GM21619 (cell line): ENCODE measurements around the gene LRRC1.
A peak's percentile ranks its signal among the peaks of the same experiment; 100 is the strongest.

Experiments
- ATAC-seq: cut with Tn5 transposase; IDR thresholded peaks from one replicate; pipeline ENCODE4 v1.9.1; 2021; ENCODE audit not compliant: unreplicated experiment

LRRC1 gene

DNA sequence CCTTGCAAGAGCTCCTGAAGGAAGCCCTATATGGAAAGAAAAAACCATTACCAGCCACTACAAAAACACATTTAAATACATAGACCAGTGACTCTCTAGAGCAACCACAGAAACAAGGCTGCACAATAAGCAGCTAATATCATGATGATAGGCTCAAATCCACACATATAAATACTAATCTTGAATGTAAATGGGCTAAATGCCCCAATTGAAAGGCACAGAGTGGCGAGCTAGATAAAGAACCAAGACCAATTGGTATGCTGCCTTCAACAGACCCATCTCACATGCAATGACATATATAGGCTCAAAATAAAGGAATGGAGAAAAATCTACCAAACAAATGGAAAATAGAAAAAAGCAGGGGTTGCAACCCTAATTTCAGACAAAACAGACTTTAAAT lies 153.0 kb downstream of the LRRC1 start:
- no peak for ATAC-seq

DNA sequence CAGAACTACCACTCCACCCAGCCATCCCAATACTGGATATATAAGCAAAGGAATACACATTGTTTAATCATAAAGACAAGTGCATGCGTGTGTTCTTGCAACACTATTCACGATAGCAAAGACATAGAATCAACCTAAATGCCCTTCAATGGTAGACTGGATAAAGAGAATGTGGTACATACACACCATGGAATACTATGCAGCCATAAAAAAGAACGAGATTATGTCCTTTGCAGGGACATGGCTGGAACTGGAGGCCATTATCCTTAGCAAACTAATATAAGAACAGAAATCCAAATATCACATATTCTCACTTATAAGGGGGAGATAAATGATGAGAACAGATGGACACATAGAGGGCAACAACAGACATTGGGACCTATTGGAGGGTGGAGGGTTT lies 156.6 kb downstream of the LRRC1 start:
- no peak for ATAC-seq

DNA sequence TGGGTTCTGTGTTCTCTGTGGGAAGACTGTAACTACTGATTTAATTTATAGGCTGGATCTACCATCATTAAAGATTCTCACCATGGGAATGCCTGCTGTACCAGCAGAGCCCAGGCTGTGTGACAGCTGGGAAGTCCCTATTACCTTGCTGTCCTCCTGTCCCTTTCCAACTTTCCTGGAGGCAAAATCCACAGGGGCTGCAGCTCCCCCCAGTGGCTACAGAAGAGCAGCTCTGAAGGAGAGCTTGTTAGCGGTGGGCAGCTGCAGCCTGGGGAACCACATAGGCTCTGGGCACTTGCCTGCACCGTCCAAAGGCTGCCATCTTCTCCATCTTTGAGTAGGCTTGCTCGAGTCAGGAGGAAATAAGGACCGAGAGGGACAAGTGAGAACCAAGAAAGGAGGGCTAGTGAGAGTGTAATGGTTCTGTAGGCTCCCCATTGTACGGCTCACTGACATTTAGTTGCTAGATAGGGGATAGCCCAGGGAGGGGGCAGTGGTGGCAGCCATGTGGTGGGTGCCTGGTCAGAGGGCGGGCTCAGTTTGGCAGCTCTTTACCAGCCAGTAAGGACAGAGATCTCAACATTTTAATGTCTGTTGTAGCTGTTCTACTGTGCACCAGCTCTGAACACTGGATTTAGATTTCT lies 161.4 kb downstream of the LRRC1 start:
- ATAC-seq: peak; percentile 91

DNA sequence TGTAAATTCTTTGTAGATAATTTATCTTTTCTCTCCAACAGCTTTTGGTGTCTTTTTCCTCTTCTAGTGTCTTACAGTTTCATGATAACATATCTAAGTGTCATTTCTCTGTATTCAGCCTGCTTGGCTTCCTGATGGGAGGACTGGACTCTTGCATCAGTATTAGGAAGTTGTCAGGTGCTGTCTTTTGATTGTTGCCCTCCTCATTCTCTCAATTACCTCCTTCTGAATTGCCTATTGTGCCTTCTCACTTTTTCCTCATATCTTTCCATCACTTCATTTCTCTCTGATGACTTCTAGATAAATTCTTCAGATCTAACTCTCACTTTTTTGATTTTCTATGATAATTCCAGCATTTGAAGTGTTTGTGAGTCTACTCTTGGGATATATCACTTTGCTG lies 162.0 kb downstream of the LRRC1 start:
- ATAC-seq: no peak

DNA sequence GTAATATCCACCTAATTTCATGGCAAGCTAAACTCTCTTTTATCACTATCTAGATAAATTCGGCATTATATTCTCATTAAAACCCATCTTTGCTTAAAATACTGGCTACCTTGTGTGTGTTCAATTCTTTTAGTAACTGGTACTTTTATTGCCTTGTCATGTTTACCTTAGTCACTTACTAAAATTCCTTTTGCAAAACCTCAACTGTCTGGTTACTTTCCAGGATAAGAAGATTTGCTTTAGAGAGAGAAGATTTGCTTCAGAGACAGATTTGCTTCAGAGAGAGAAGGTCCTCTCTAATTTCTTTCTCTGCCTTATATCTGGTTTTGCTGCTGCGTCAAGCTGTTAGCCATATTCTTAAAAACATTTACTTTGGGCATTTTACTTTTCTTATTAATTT lies 164.9 kb downstream of the LRRC1 start:
- ATAC-seq: no peak

DNA sequence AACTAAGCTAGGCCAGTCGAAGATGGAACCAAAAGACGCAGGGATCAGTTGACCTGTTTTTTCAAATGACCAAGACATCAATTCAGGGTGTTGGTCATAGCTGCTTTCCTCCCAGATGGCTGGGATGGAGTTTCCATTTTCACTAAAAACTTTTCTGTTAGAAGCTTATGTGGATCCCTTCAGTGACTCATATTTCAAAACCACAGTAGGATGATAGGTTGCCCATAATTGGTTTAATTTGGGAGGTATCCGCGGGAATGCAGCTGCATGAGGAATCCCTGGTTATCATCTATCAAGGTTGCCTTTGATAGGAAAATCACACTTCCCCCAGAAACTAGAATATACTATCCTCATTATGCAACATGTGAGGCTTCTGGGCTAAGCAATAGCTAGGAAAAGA lies 165.5 kb downstream of the LRRC1 start:
- no peak for ATAC-seq

DNA sequence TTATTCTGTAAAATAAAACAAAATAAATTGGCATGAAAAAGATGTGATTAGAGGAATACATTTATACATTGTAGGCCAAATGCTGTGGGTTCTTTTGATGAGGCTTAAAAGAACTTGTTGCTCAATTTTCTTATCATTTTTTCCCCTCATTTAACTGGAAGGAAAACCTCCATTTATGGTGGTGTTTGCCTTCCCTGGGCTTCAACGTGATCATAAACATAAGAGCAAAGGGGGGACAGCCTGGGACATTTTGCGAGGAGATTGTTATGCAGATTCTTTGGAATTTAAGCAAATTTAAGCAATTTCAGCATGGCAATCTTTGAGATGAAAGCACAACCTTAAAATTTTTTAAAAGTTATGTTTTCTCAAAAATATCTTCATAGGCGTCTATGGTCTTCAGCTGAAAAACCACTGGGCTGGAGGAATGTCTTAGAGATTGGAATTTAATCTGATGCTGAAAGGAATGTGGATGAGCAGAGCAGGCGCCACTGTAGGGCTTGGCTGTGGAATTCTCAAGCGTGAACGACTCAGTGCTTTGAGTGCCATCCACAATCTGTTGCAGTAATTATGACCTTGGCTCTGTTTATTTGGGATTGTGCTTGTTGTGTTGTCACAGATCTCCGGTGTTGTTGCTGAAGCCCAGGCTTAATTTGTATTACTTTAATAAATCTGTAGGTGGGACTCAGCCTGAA lies 167.0 kb downstream of the LRRC1 start:
- ATAC-seq: no peak

DNA sequence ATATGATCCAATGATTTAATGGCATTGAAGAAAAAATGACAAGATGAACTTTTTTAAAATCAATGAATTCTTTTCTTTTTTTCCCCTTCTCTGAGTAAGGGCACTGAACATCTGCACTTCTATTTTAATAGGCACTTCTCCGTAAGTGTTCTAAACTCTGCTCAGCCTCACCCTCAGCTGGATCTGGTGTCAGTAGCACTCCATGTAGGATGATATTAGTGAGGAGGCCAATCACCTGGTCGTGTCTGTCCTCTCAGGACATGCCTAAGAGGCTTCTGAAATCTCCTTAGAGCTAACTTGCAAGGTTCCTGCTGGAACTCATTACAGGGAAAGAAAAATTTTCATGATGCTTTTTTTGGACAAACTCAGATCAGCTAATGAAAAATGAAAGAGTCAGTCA lies 167.8 kb downstream of the LRRC1 start:
- ATAC-seq: no peak

DNA sequence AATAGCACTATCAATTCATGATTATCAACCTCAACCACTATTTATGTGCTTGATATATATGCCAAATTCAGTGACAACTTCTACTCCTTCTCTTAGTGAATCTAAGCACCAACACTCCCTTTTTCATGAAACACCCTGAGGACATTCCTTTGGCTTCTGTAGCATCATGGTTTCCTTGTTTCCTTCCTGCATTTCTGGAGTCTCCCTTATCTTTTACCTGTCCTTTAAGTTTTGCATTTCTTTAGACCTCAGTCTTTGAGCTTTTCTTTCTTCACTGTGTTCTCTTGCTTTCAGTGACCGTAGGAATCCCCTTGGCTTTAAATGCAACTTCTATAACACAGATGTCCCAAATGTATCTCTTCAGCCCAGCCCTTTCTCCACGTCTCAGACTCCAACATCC lies 172.6 kb downstream of the LRRC1 start:
- ATAC-seq: no peak
